ENCODE measurements around the gene LAMC3.
"Not testable (repeated sequence)": the region's sequence is repeated elsewhere in the genome, so short reads cannot be mapped to it uniquely, and the experiment has no call there.

Gene LAMC3

GRCh38 chr9:131097126-131097947 is 88.4 kb downstream of the LAMC3 start:
- DNase-seq (ENCODE audit: low read depth in 2 of 2) = no peak

GRCh38 chr9:131097948-131098278 is 88.9 kb downstream of the LAMC3 start:
- no peak for DNase-seq (ENCODE audit: low read depth in 2 of 2)

- DNase-seq (ENCODE audit: low read depth in 2 of 2) = no peak
Measured at GRCh38 chr9:131098391-131099101, 89.6 kb downstream of the LAMC3 start.

GRCh38 chr9:131099102-131099606 is 90.2 kb downstream of the LAMC3 start:
- DNase-seq (ENCODE audit: low read depth in 2 of 2) = no peak

GRCh38 chr9:131099845-131100244 is 90.9 kb downstream of the LAMC3 start:
- DNase-seq (ENCODE audit: low read depth in 2 of 2) = not testable (repeated sequence)

GRCh38 chr9:131100445-131100844 is 91.5 kb downstream of the LAMC3 start:
- no peak for DNase-seq (ENCODE audit: low read depth in 2 of 2)

GRCh38 chr9:131101207-131101964 is 92.4 kb downstream of the LAMC3 start:
- DNase-seq (ENCODE audit: low read depth in 2 of 2) = no peak

DNA sequence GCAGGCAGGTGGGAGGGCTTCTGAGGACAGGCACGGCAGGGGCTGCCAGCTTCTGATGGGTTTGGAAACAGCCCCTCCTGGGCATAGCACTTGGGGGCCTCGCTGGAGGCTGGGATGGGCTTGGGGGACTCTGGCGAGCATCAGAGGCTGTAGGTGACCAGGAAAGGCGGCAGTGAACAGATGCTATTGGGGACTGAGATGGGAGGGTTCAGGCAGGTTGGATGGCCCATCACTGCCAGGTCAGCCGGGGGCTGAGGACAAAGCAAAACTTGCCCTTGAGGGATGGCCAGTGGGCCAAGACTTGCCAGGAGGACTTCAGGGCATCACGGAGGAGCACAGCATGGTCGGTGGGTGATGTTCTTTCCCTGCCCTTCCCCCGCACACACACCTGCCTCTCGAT is 94.0 kb downstream of the LAMC3 start:
- no peak for DNase-seq (ENCODE audit: low read depth in 2 of 2)

- no peak for DNase-seq (ENCODE audit: low read depth in 2 of 2)
Measured at GRCh38 chr9:131103535-131103934, 94.6 kb downstream of the LAMC3 start.

DNA sequence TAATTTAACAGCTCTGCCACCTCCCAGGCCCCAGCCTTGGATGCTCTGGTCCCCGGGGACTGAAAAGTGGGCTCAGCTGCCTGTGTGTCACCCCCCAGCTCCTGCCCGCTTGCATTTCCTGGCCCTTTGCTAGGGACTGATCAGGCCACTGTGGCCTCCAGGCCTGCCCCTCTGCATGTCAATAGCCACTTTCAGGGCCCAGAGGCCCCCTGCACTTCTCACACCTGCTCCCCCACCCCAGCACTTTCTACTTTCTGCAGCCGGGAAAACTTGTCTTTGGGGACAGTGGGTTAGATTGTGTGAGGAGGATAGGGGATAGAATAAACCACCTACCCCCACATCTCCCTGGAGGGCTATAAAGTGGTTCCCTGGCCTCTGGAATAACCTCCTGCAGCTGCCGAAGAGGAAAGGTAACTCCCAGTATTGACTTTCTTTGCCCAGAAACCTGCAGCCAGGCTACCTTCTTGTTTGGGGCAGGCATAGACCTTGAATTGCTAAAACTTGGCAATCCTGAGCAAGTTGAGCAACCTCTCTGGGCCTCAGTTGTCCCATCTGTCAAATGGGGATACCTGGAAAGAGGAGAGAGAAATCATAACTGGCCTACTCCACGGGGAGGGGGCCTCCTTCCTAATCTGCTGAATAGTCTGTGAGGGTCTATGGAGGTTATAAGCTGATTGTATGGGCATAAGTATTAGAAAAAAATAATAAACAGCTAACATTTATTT is 95.2 kb downstream of the LAMC3 start:
- DNase-seq (ENCODE audit: low read depth in 2 of 2) = no peak

DNA sequence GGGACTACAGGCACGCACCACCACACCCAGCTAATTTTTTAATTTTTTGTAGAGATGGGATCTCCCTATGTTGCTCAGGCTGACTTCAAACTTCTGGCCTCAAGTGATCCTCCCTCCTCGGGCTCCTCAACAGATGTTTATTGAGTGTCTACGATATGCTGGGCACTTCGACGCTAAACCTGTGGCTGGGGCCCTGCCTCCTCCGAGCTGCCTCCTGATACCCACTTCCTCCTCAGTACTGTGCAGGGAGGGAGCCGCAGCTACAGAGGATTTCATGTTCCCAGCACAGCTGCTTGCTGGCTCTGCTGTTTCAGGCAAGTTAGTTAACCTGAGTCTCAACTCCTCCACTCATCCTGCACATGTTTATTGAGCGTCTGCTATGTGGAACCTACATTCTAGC is 97.0 kb downstream of the LAMC3 start:
- DNase-seq (ENCODE audit: low read depth in 2 of 2) = no peak

DNA sequence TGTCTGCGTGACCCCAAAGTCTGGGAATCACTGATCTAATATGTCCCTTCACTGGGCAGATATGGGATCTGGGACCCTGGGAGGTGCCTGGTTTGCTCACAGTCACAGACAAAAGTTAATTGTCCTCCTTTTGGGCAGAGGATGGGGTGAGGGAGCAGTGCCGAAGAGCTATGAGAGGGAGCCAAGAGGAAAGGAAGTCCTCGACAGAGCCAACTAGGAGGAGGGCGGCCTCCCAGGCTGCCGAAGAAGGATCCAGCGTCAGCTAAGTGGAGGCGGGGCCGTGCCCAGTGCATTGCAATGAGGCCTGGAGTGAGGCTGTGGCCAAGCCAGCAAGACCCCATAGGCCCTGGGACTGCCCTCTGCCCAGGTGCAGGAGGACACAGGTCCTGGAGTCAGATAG is 98.8 kb downstream of the LAMC3 start:
- no peak for DNase-seq (ENCODE audit: low read depth in 2 of 2)

DNA sequence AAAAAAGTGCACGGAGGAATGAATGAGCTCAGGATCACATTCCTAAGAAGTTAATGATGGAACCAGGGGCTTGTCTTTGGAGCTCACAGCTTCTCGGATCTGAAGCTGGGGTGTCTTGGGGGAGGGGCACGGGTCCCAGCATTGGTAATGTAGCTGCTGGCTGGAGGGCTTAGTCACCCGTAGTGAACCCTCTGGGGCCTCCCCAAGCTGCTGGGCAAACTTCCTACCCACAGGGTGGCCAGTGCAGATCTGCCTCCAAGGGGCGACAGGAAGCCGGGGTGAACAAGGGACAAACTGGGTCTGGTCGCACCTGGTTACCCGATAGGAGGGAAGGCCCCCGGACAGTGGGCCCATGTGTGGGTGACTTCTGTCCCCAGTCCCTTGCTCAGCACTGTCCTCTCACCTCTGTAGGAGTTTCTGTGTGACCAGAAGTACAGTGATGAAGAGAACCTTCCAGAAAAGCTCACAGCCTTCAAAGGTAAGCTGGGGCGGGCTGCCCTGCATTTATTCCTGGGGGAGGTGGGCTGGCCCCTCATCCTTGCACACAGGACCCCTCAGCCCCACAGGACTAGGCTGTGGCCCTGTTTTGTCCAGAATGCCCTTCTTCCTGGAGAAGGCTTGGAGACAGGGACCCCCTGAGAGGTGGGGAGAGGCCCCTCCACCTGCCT is 102.3 kb downstream of the LAMC3 start:
- DNase-seq (ENCODE audit: low read depth in 2 of 2) = no peak

- no peak for DNase-seq (ENCODE audit: low read depth in 2 of 2)
Measured at GRCh38 chr9:131111854-131112311, 102.9 kb downstream of the LAMC3 start.

DNA sequence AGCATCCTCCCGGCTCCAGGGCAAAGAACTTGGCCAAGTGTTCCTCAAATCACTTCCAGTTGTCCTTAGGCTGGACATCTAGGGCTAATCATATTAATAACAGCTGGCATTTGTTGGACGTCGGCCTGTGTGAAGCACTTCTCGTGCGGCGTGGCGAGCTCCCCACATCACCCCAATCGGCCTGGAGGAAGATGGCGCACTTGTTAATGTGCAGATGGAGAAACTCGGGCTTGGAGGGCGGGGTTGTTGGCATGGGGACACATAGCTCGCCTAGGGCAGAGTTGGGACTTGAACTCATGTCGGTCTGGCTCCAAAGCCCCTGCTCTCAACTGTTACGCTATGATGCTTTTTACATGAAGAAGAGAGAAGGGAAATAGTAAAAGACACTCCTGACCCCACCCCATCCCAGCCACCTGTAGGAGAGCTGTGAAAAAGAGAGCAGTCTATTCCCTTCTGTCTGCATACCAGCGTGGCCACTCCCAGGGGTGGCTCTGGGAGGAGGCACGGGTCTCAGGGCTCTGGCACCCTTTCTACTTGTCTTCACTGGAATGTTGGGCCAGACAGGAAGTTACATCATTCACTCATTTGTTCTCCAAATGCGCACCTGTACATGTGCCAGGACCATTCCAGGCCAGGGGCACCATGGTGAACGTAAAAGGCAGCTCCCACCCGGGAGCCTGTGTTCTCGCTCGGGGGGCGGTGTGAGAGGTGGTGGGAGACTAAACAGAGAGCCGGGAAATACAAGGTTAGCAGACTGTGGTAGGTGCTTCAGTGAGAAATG is 103.6 kb downstream of the LAMC3 start:
- DNase-seq (ENCODE audit: low read depth in 2 of 2) = no peak

- DNase-seq (ENCODE audit: low read depth in 2 of 2) = no peak
Measured at GRCh38 chr9:131113655-131114054, 104.7 kb downstream of the LAMC3 start.

GRCh38 chr9:131114084-131114535 is 105.1 kb downstream of the LAMC3 start:
- DNase-seq (ENCODE audit: low read depth in 2 of 2) = no peak

- not testable (repeated sequence) for DNase-seq (ENCODE audit: low read depth in 2 of 2)
Measured at GRCh38 chr9:131115360-131115742, 106.4 kb downstream of the LAMC3 start.

GRCh38 chr9:131116281-131117120 is 107.5 kb downstream of the LAMC3 start:
- no peak for DNase-seq (ENCODE audit: low read depth in 2 of 2)
